Measurements from ENCODE around the gene RBMS1.

- TF ChIP-seq, protein P1, sequence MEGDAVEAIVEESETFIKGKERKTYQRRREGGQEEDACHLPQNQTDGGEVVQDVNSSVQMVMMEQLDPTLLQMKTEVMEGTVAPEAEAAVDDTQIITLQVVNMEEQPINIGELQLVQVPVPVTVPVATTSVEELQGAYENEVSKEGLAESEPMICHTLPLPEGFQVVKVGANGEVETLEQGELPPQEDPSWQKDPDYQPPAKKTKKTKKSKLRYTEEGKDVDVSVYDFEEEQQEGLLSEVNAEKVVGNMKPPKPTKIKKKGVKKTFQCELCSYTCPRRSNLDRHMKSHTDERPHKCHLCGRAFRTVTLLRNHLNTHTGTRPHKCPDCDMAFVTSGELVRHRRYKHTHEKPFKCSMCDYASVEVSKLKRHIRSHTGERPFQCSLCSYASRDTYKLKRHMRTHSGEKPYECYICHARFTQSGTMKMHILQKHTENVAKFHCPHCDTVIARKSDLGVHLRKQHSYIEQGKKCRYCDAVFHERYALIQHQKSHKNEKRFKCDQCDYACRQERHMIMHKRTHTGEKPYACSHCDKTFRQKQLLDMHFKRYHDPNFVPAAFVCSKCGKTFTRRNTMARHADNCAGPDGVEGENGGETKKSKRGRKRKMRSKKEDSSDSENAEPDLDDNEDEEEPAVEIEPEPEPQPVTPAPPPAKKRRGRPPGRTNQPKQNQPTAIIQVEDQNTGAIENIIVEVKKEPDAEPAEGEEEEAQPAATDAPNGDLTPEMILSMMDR (IDR thresholded peaks at IDR 0.05), result no peak
- TF ChIP-seq POLR2A (IDR thresholded peaks at IDR 0.05), result no peak
Measured at GRCh38 chr2:160287476-160287875, 206.1 kb downstream of the RBMS1 start.

All from right lobe of liver (tissue), 4 donors.